HG02938 (cell line): Measurements from ENCODE around the gene IPPK.
"Not testable (repeated sequence)": the region's sequence is repeated elsewhere in the genome, so short reads cannot be mapped to it uniquely, and the experiment has no call there.

ENCODE experiments used
- ATAC-seq: cut with Tn5 transposase; IDR thresholded peaks from one replicate; pipeline ENCODE4 v1.9.1; 2021; ENCODE audit warnings: mild to moderate bottlenecking, moderate library complexity; ENCODE audit not compliant: unreplicated experiment

The IPPK gene

GRCh38 chr9:92639124-92639523 lies 30.8 kb downstream of the IPPK start:
- ATAC-seq: no peak

GRCh38 chr9:92638621-92639101 lies 31.3 kb downstream of the IPPK start:
- ATAC-seq: no peak

- no peak for ATAC-seq
Measured at GRCh38 chr9:92637886-92638620, 31.9 kb downstream of the IPPK start.

- ATAC-seq: no peak
Measured at GRCh38 chr9:92637326-92637725, 32.6 kb downstream of the IPPK start.

GRCh38 chr9:92636627-92637026 lies 33.3 kb downstream of the IPPK start:
- no peak for ATAC-seq

- ATAC-seq: no peak
Measured at GRCh38 chr9:92635760-92636159, 34.2 kb downstream of the IPPK start.

- no peak for ATAC-seq
Measured at GRCh38 chr9:92634712-92635605, 35.0 kb downstream of the IPPK start.

GRCh38 chr9:92633614-92634278 lies 36.2 kb downstream of the IPPK start:
- no peak for ATAC-seq

GRCh38 chr9:92632641-92633040 lies 37.3 kb downstream of the IPPK start:
- no peak for ATAC-seq

- no peak for ATAC-seq
Measured at GRCh38 chr9:92631452-92632343, 38.2 kb downstream of the IPPK start.

GRCh38 chr9:92627651-92628050 lies 42.3 kb downstream of the IPPK start:
- no peak for ATAC-seq

- ATAC-seq: no peak
Measured at GRCh38 chr9:92626484-92626883, 43.4 kb downstream of the IPPK start.

- not testable (repeated sequence) for ATAC-seq
Measured at GRCh38 chr9:92623936-92624335, 46.0 kb downstream of the IPPK start.

- no peak for ATAC-seq
Measured at GRCh38 chr9:92620845-92621244, 49.1 kb downstream of the IPPK start.

GRCh38 chr9:92619601-92620300 lies 50.2 kb downstream of the IPPK start:
- ATAC-seq: no peak

- ATAC-seq: no peak
Measured at GRCh38 chr9:92618633-92619225, 51.2 kb downstream of the IPPK start.

- no peak for ATAC-seq
Measured at GRCh38 chr9:92617951-92618510, 51.9 kb downstream of the IPPK start.

GRCh38 chr9:92617195-92617813 lies 52.6 kb downstream of the IPPK start:
- ATAC-seq: no peak

- ATAC-seq: no peak
Measured at GRCh38 chr9:92616655-92617111, 53.2 kb downstream of the IPPK start.
